Hepatocyte (in vitro differentiated cells): ENCODE data around the gene NANOS3.

Source experiments
- CTCF ChIP-seq: fragments of 200-600 bp; sonication (generic); IDR thresholded peaks from 2 replicates; pipeline ENCODE4 v1.5.1; 2016; ENCODE audit warnings: antibody characterized with exemption, mild to moderate bottlenecking; ENCODE audit not compliant: poor library complexity
- EZH2 ChIP-seq: fragments of 200-600 bp; sonication (generic); IDR thresholded peaks from 2 replicates; pipeline ENCODE4 v1.6.1; 2016; ENCODE audit warnings: antibody characterized with exemption, mild to moderate bottlenecking, borderline replicate concordance
- EZH2phosphoT487 ChIP-seq: fragments of 200-600 bp; sonication (generic); IDR thresholded peaks from one replicate; pipeline ENCODE4 v1.6.1; 2018; ENCODE audit warnings: antibody characterized with exemption, mild to moderate bottlenecking, low read depth, moderate library complexity; ENCODE audit not compliant: unreplicated experiment, severe bottlenecking

- TF ChIP-seq CTCF (peak; percentile 40), EZH2 (no peak), EZH2phosphoT487 (no peak)
Measured at GRCh38 chr19:13833330-13834243, 43.3 kb upstream of the NANOS3 start.
